PC-3 (cell line): Measurements from ENCODE around the gene MAST4. TPM values are rescaled to one million over a fixed set of nuclear protein-coding genes. Genes with fewer than 3 reads are reported as not detected.
"Not testable (repeated sequence)": the region's sequence is repeated elsewhere in the genome, so short reads cannot be mapped to it uniquely, and the experiment has no call there.

Experiments used
- ATAC-seq: fragments of 200-7000 bp; cut with Tn5 transposase; 2 replicates; pipeline ENCODE4 v1.9.1; 2020; ENCODE audit warnings: mild to moderate bottlenecking, moderate library complexity
- BruUV-seq: library from RNA; stranded (reverse); fragments of 400-500 nt; replicated peaks from 2 replicates; lab custom pipeline; 2021; lab: Mats Ljungman, UMichigan
- CTCF ChIA-PET: fragments of 300-600 bp; sonication (Branson Sonifier 250); formaldehyde crosslinking; loops from one replicate; lab custom pipeline; 2022; ENCODE audit warnings: antibody characterized with exemption; lab: Charles Lee
- POLR2A ChIA-PET: fragments of 300-600 bp; sonication (Branson Sonifier 250); formaldehyde crosslinking; loops from one replicate; lab custom pipeline; 2022; ENCODE audit warnings: antibody characterized with exemption; ENCODE audit not compliant: unreplicated experiment; lab: Charles Lee
- DNase-seq: peaks from one replicate; pipeline ENCODE4 v3.0.0-alpha.2; 2015
- H2AFZ ChIP-seq: fragments of 300-600 bp; sonication (generic); 2 replicates; pipeline ENCODE4 v1.6.0; 2016; ENCODE audit warnings: antibody characterized with exemption, low read length
- H3F3A ChIP-seq: fragments of 300-600 bp; sonication (generic); one replicate; pipeline ENCODE4 v1.6.0; 2017; ENCODE audit warnings: antibody characterized with exemption, low read length, control low read depth, mild to moderate bottlenecking; ENCODE audit not compliant: unreplicated experiment
- H3K27ac ChIP-seq: fragments of 300-600 bp; sonication (generic); 2 replicates; pipeline ENCODE4 v1.5.1; 2016; ENCODE audit warnings: mild to moderate bottlenecking, low read length
- H3K27me3 ChIP-seq: fragments of 300-600 bp; sonication (generic); 2 replicates; pipeline ENCODE4 v1.6.1; 2016; ENCODE audit warnings: low read length, mixed read lengths
- H3K36me3 ChIP-seq: fragments of 300-600 bp; sonication (generic); 2 replicates; pipeline ENCODE4 v1.6.1; 2016; ENCODE audit warnings: low read depth, mixed run types, low read length, mixed read lengths
- H3K4me1 ChIP-seq: fragments of 300-600 bp; sonication (generic); 2 replicates; pipeline ENCODE4 v1.5.1; 2016; ENCODE audit warnings: low read length; ENCODE audit not compliant: insufficient read depth
- H3K4me2 ChIP-seq: fragments of 300-600 bp; sonication (generic); 2 replicates; pipeline ENCODE4 v1.6.0; 2016; ENCODE audit warnings: low read length
- H3K4me3 ChIP-seq: fragments of 300-600 bp; sonication (generic); 2 replicates; pipeline ENCODE4 v1.5.1; 2016; ENCODE audit warnings: mild to moderate bottlenecking, low read length, mixed read lengths
- H3K79me2 ChIP-seq: fragments of 300-600 bp; sonication (generic); 2 replicates; pipeline ENCODE4 v1.6.1; 2017; ENCODE audit warnings: low read length, mixed read lengths
- H3K9ac ChIP-seq: fragments of 300-600 bp; sonication (generic); 2 replicates; pipeline ENCODE4 v1.6.0; 2016; ENCODE audit warnings: mild to moderate bottlenecking, low read length
- H3K9me2 ChIP-seq: fragments of 300-600 bp; sonication (generic); replicated peaks from 2 replicates; pipeline ENCODE4 v1.6.1; 2016; ENCODE audit warnings: mixed run types, low read length, mixed read lengths
- H3K9me3 ChIP-seq: fragments of 300-600 bp; sonication (generic); 2 replicates; pipeline ENCODE4 v1.6.1; 2016; ENCODE audit warnings: low read length, mixed read lengths
- H4K20me1 ChIP-seq: fragments of 300-600 bp; sonication (generic); 2 replicates; pipeline ENCODE4 v1.6.1; 2016; ENCODE audit warnings: low read length, mixed read lengths
- CTCF ChIP-seq: fragments of 300-600 bp; sonication (generic); conservative IDR thresholded peaks from 2 replicates; pipeline ENCODE4 v1.5.1; 2017; ENCODE audit warnings: antibody characterized with exemption, low read depth, mild to moderate bottlenecking, low read length
- EZH2 ChIP-seq: fragments of 300-600 bp; sonication (generic); IDR thresholded peaks from one replicate; pipeline ENCODE4 v1.6.1; 2017; ENCODE audit warnings: antibody characterized with exemption, mild to moderate bottlenecking, low read length; ENCODE audit not compliant: unreplicated experiment
- EZH2phosphoT487 ChIP-seq: fragments of 300-600 bp; sonication (generic); IDR thresholded peaks from 2 replicates; pipeline ENCODE4 v1.6.1; 2018; ENCODE audit warnings: mild to moderate bottlenecking, antibody characterized with exemption, low read length, borderline replicate concordance
- intact Hi-C: fragments of 100-400 bp; cut with micrococcal nuclease; formaldehyde crosslinking; loops from 2 replicates; pipeline ENCODE4 v1.9.0; 2023
- total RNA-seq: library from RNA; depleted of rRNA; stranded (reverse); fragments of >200 nt; gene quantifications from 2 replicates; pipeline ENCODE4 v1.2.3, GENCODE V29; 2014

MAST4 gene
- total RNA-seq, 1 experiment from 2014 or later, result 7.9 TPM

- no peaks in the 10 kb centered on the region for H3K36me3 ChIP-seq
- no peak overlapping the region for H3K27ac ChIP-seq
- intact Hi-C loops, result no loop called here
- H3K27me3 ChIP-seq, result no peaks in the 10 kb centered on the region; the same call in 1 of the 2 replicates
- no peaks in the 10 kb centered on the region for H3K4me1 ChIP-seq
- H3K9me2 ChIP-seq, result no peaks in the 10 kb centered on the region
- H4K20me1 ChIP-seq, result no peaks in the 10 kb centered on the region
- H3K79me2 ChIP-seq, result no peaks in the 10 kb centered on the region
- TF ChIP-seq EZH2, result no peak
- TF ChIP-seq EZH2phosphoT487, result no peak
- no peak for TF ChIP-seq CTCF
- no peak overlapping the region for H3K4me3 ChIP-seq
- H3K9ac ChIP-seq, result no peak overlapping the region
- ATAC-seq (no peak), DNase-seq (no peak)
- no peak overlapping the region for H3K4me2 ChIP-seq
- BruUV-seq, result no TSS peak
- no peaks in the 10 kb centered on the region for H3K9me3 ChIP-seq
- H2AFZ ChIP-seq, result no peak overlapping the region
- ChIA-PET CTCF (no interaction called here), POLR2A (no interaction called here)
- no peaks in the 10 kb centered on the region for H3F3A ChIP-seq
Observed at GRCh38 chr5:66689522-66690220, 93.5 kb downstream of the MAST4 start.

GRCh38 chr5:66694036-66694435 lies 97.8 kb downstream of the MAST4 start:
- POLR2A ChIA-PET, result no interaction called here
- H4K20me1 ChIP-seq, result no peaks in the 10 kb centered on the region
- CTCF ChIA-PET, result no interaction called here
- H3K4me3 ChIP-seq, result no peak overlapping the region
- no TSS peak for BruUV-seq
- no peaks in the 10 kb centered on the region for H3K36me3 ChIP-seq
- H3K9me2 ChIP-seq, result no peaks in the 10 kb centered on the region
- no peaks in the 10 kb centered on the region for H3K4me1 ChIP-seq
- no peaks in the 10 kb centered on the region; the same call in 1 of the 2 replicates for H3K27me3 ChIP-seq
- no peak overlapping the region for H3K27ac ChIP-seq
- intact Hi-C loops, result no loop called here
- H3F3A ChIP-seq, result no peaks in the 10 kb centered on the region
- TF ChIP-seq EZH2phosphoT487 (no peak), CTCF (no peak), EZH2 (no peak)
- DNase-seq, result no peak
- H3K9me3 ChIP-seq, result no peaks in the 10 kb centered on the region
- no peak overlapping the region for H2AFZ ChIP-seq
- H3K9ac ChIP-seq, result no peak overlapping the region
- no peaks in the 10 kb centered on the region for H3K79me2 ChIP-seq
- ATAC-seq, result no peak
- no peak overlapping the region for H3K4me2 ChIP-seq

GRCh38 chr5:66695840-66696239 lies 99.6 kb downstream of the MAST4 start:
- CTCF ChIA-PET, H3K4me1 ChIP-seq, H3K9me2 ChIP-seq, H4K20me1 ChIP-seq, ATAC-seq, H2AFZ ChIP-seq, POLR2A ChIA-PET, H3K36me3 ChIP-seq, DNase-seq, H3K79me2 ChIP-seq, BruUV-seq, intact Hi-C loops, H3K27ac ChIP-seq, H3F3A ChIP-seq, H3K27me3 ChIP-seq, H3K9ac ChIP-seq, H3K9me3 ChIP-seq, H3K4me2 ChIP-seq, H3K4me3 ChIP-seq: not testable (repeated sequence)
